SK-N-SH (cell line): ENCODE data around the gene PRR19. TPM values are rescaled to one million over a fixed set of nuclear protein-coding genes. Genes with fewer than 3 reads are reported as not detected.

Experiments
- CTCF ChIA-PET: fragments of 300-600, 350-600 bp; formaldehyde crosslinking; extraction: SDS; loops from one replicate; lab custom pipeline; 2021; lab: Yijun Ruan, JAX
- POLR2A ChIA-PET: fragments of 350-600 bp; sonication (Branson Sonifier 250); formaldehyde crosslinking; extraction: SDS; loops from one replicate; lab custom pipeline; 2020; ENCODE audit warnings: antibody characterized with exemption, inconsistent platforms; lab: Yijun Ruan, JAX
- DNase-seq: peaks from one replicate; pipeline ENCODE4 v3.0.0; 2012
- H2AFZ ChIP-seq: fragments of 200-600 bp; sonication (generic); 2 replicates; pipeline ENCODE4 v1.8.1; 2016; ENCODE audit warnings: antibody characterized with exemption, mild to moderate bottlenecking, low read depth
- H3F3A ChIP-seq: fragments of 200-600 bp; sonication (generic); replicated peaks from 2 replicates; pipeline ENCODE3; 2016; ENCODE audit warnings: antibody characterized with exemption, mild to moderate bottlenecking; ENCODE audit not compliant: insufficient read depth
- H3K27ac ChIP-seq, 2 experiments: fragments of 200-500 bp in 1 of 2; fragments of 200-600 bp in 1 of 2; sonication (Bioruptor generic) in 1 of 2; sonication (generic), shearing (Covaris generic) in 1 of 2; 2 replicates each; pipeline versions ENCODE4 v1.5.1 to v1.6.1; 2014 to 2016; ENCODE audit warnings: low read depth in 2 of 2, inconsistent platforms in 1 of 2, low read length in 1 of 2, mild to moderate bottlenecking in 1 of 2, mixed read lengths in 1 of 2
- H3K27me3 ChIP-seq: fragments of 200-600 bp; sonication (generic), shearing (Covaris generic); 2 replicates; pipeline ENCODE4 v1.6.1; 2016; ENCODE audit warnings: mixed run types; ENCODE audit not compliant: insufficient read depth
- H3K36me3 ChIP-seq, 2 experiments: fragments of 200-500 bp in 1 of 2; fragments of 200-600 bp in 1 of 2; sonication (Bioruptor generic) in 1 of 2; sonication (generic) in 1 of 2; replicated peaks in 1 of 2; 2 replicates each; pipeline versions ENCODE3 to v1.5.1; 2014 to 2016; ENCODE audit warnings: low read length in 1 of 2, mild to moderate bottlenecking in 1 of 2; ENCODE audit not compliant: insufficient read depth in 2 of 2, control insufficient read depth in 1 of 2
- H3K4me1 ChIP-seq, 2 experiments: fragments of 200-500 bp in 1 of 2; fragments of 200-600 bp in 1 of 2; sonication (Bioruptor generic) in 1 of 2; sonication (generic), shearing (Covaris generic) in 1 of 2; 2 replicates each; pipeline versions ENCODE4 v1.5.1 to v1.6.1; 2014 to 2016; ENCODE audit warnings: low read depth in 1 of 2, low read length in 1 of 2, mixed run types in 1 of 2; ENCODE audit not compliant: insufficient read depth in 2 of 2, control insufficient read depth in 1 of 2
- H3K4me2 ChIP-seq: fragments of 200-600 bp; sonication (generic), shearing (Covaris generic); 2 replicates; pipeline ENCODE4 v1.6.1; 2017; ENCODE audit warnings: mixed run types
- H3K4me3 ChIP-seq, 2 experiments: fragments of 200-500 bp in 1 of 2; fragments of 200-600 bp in 1 of 2; sonication (Bioruptor generic) in 1 of 2; sonication (generic), shearing (Covaris generic) in 1 of 2; 2 replicates each; pipeline versions ENCODE4 v1.5.1 to v1.8.1; 2014 to 2016; ENCODE audit warnings: low read depth in 2 of 2, inconsistent platforms in 1 of 2, low read length in 1 of 2, mild to moderate bottlenecking in 1 of 2, mixed read lengths in 1 of 2, moderate library complexity in 1 of 2
- H3K79me2 ChIP-seq: fragments of 200-600 bp; sonication (generic); 2 replicates; pipeline ENCODE4 v1.8.1; 2017; ENCODE audit warnings: mild to moderate bottlenecking; ENCODE audit not compliant: insufficient read depth
- H3K9ac ChIP-seq: fragments of 200-600 bp; sonication (generic); 2 replicates; pipeline ENCODE4 v1.6.1; 2017; ENCODE audit warnings: mixed run types
- H3K9me2 ChIP-seq: fragments of 200-600 bp; sonication (generic); 2 replicates; pipeline ENCODE4 v1.6.1; 2017; ENCODE audit warnings: mixed run types
- H3K9me3 ChIP-seq: fragments of 200-600 bp; sonication (generic); 2 replicates; pipeline ENCODE4 v1.6.1; 2017; ENCODE audit warnings: mixed run types, mild to moderate bottlenecking, moderate library complexity
- H4K20me1 ChIP-seq: fragments of 200-600 bp; sonication (generic); 2 replicates; pipeline ENCODE4 v1.6.1; 2017; ENCODE audit warnings: mild to moderate bottlenecking, mixed run types; ENCODE audit not compliant: insufficient read depth
- ELF1 ChIP-seq: IDR thresholded peaks from 2 replicates; pipeline ENCODE4 v1.4.0; 2012
- FOSL2 ChIP-seq: IDR thresholded peaks from 2 replicates; pipeline ENCODE4 v1.4.0; 2012; ENCODE audit warnings: low read depth, mild to moderate bottlenecking, moderate library complexity, borderline replicate concordance
- FOXJ3 ChIP-seq: sonication (generic); formaldehyde crosslinking; IDR thresholded peaks from 2 replicates; pipeline ENCODE4 v1.5.1; 2020; ENCODE audit warnings: mild to moderate bottlenecking, missing genetic modification reagents
- GABPA ChIP-seq: IDR thresholded peaks from 2 replicates; pipeline ENCODE4 v1.4.0; 2012; ENCODE audit warnings: low read depth, mild to moderate bottlenecking
- GATA2 ChIP-seq: sonication (generic); formaldehyde crosslinking; IDR thresholded peaks from 2 replicates; pipeline ENCODE4 v1.5.0; 2020; ENCODE audit warnings: mild to moderate bottlenecking, missing genetic modification reagents
- JUND ChIP-seq: IDR thresholded peaks from 2 replicates; pipeline ENCODE4 v1.4.0; 2012
- MXI1 ChIP-seq: IDR thresholded peaks from 2 replicates; pipeline ENCODE4 v1.6.1; 2012; ENCODE audit warnings: mild to moderate bottlenecking, low read depth, low read length, improper control_type of control experiment
- NRF1 ChIP-seq: IDR thresholded peaks from 2 replicates; pipeline ENCODE4 v1.6.1; 2012; ENCODE audit warnings: low read depth, mild to moderate bottlenecking, low read length
- POLR2AphosphoS5 ChIP-seq: IDR thresholded peaks from 2 replicates; pipeline ENCODE4 v1.6.1; 2012; ENCODE audit warnings: low read depth, low read length
- RCOR1 ChIP-seq: fragments of 150-350 bp; IDR thresholded peaks from 2 replicates; pipeline ENCODE4 v1.6.1; 2017; ENCODE audit warnings: antibody characterized with exemption, low read length
- RFX5 ChIP-seq: IDR thresholded peaks from 2 replicates; pipeline ENCODE4 v1.6.1; 2012; ENCODE audit warnings: mild to moderate bottlenecking, improper control_type of control experiment, low read length
- RXRA ChIP-seq: IDR thresholded peaks from 2 replicates; pipeline ENCODE4 v1.4.0; 2012; ENCODE audit warnings: low read depth, mild to moderate bottlenecking, borderline replicate concordance
- SIN3A ChIP-seq: IDR thresholded peaks from 2 replicates; pipeline ENCODE4 v1.6.1; 2012; ENCODE audit warnings: low read depth, mild to moderate bottlenecking, low read length, moderate library complexity, borderline replicate concordance
- TEAD4 ChIP-seq: IDR thresholded peaks from 2 replicates; pipeline ENCODE4 v1.4.0; 2012; ENCODE audit warnings: mild to moderate bottlenecking, borderline replicate concordance; ENCODE audit not compliant: insufficient read depth
- YY1 ChIP-seq: IDR thresholded peaks from 2 replicates; pipeline ENCODE4 v1.4.0; 2012; ENCODE audit warnings: low read depth, mild to moderate bottlenecking
- WGBS: methylation state at CpG from one replicate; pipeline ENCODE4 v1.1.6; 2017; ENCODE audit warnings: low lambda C conversion rate; 5-methylcytosine and 5-hydroxymethylcytosine counted together
- polyA plus RNA-seq, 3 experiments: library from polyadenylated mRNA; depleted of rRNA; stranded (reverse); fragments of >200 nt; gene quantifications; 2 replicates each; pipeline ENCODE4 v1.2.3, GENCODE V29; 2012
- TF ChIP-seq, protein P1 (sequence below): fragments of 150-350 bp; IDR thresholded peaks from 2 replicates; pipeline ENCODE4 v1.6.1; 2016; ENCODE audit warnings: mild to moderate bottlenecking, low read depth, low read length
- TF ChIP-seq, protein P2 (sequence below): fragments of 150-350 bp; IDR thresholded peaks from 2 replicates; pipeline ENCODE4 v1.6.1; 2017; ENCODE audit warnings: antibody characterized with exemption, low read length, low read depth, borderline replicate concordance
- TF ChIP-seq, protein P3 (sequence below): fragments of 200-600 bp; sonication (generic); IDR thresholded peaks from 2 replicates; pipeline ENCODE4 v1.6.1; 2017; ENCODE audit warnings: antibody characterized with exemption, mild to moderate bottlenecking, moderate library complexity
- TF ChIP-seq, protein P4 (sequence below): IDR thresholded peaks from 2 replicates; pipeline ENCODE4 v1.4.0; 2012; ENCODE audit warnings: low read depth, borderline replicate concordance
- TF ChIP-seq, protein P5 (sequence below): IDR thresholded peaks from 2 replicates; pipeline ENCODE4 v1.4.0; 2012; ENCODE audit warnings: low read depth, borderline replicate concordance

Gene PRR19
- polyA plus RNA-seq, 1 of the 3 experiments (the other 2 are of a cell fraction): 1.3 TPM

DNA sequence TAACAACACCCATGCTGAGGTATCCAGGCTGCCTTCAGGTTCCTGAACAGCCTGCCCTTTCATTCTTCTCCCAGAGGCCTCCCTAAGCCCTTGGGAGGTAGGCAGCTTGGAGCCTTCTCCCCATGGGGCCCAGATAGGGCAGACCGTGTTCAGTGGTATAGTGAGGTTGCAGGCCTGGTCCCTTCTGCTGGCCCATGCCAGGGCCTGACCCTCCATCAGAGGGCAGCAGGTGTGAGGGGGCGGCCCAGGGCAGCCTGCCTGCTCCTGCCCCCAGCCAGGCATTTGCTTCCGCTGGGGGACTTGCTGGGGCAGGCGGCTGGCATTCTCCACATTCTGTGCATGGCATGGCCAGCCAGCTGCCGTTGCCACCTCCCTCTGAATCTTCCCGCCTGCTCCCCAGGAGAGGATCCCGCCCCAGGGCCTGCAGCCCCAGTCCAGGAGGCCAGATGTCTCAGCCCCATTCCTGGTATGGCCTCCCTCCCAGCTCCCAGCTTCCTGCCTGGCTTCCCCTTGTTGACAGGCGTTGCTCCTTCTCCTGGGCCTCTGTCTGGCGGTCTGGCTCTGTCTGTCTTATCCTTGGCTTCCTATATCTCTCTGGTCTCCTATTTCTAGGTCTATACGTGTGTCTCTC is 24.0 kb upstream of the PRR19 start (continued):
- TF ChIP-seq, protein P1, sequence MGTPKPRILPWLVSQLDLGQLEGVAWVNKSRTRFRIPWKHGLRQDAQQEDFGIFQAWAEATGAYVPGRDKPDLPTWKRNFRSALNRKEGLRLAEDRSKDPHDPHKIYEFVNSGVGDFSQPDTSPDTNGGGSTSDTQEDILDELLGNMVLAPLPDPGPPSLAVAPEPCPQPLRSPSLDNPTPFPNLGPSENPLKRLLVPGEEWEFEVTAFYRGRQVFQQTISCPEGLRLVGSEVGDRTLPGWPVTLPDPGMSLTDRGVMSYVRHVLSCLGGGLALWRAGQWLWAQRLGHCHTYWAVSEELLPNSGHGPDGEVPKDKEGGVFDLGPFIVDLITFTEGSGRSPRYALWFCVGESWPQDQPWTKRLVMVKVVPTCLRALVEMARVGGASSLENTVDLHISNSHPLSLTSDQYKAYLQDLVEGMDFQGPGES: no peak
- TF ChIP-seq RFX5 (no peak), SIN3A (no peak), FOSL2 (no peak), FOXJ3 (CRISPR knock-in tag) (0 out of 2 replicates have a peak, but pooled peaks have one; percentile 45), JUND (no peak), POLR2AphosphoS5 (peak; percentile 35; the same call in 1 of the 2 replicates), GATA2 (CRISPR knock-in tag) (no peak), ELF1 (no peak), RXRA (no peak), RCOR1 (peak; percentile 60; the same call in 1 of the 2 replicates), YY1 (no peak)
- TF ChIP-seq, protein P2, sequence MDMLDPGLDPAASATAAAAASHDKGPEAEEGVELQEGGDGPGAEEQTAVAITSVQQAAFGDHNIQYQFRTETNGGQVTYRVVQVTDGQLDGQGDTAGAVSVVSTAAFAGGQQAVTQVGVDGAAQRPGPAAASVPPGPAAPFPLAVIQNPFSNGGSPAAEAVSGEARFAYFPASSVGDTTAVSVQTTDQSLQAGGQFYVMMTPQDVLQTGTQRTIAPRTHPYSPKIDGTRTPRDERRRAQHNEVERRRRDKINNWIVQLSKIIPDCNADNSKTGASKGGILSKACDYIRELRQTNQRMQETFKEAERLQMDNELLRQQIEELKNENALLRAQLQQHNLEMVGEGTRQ: no peak
- TF ChIP-seq, protein P3, sequence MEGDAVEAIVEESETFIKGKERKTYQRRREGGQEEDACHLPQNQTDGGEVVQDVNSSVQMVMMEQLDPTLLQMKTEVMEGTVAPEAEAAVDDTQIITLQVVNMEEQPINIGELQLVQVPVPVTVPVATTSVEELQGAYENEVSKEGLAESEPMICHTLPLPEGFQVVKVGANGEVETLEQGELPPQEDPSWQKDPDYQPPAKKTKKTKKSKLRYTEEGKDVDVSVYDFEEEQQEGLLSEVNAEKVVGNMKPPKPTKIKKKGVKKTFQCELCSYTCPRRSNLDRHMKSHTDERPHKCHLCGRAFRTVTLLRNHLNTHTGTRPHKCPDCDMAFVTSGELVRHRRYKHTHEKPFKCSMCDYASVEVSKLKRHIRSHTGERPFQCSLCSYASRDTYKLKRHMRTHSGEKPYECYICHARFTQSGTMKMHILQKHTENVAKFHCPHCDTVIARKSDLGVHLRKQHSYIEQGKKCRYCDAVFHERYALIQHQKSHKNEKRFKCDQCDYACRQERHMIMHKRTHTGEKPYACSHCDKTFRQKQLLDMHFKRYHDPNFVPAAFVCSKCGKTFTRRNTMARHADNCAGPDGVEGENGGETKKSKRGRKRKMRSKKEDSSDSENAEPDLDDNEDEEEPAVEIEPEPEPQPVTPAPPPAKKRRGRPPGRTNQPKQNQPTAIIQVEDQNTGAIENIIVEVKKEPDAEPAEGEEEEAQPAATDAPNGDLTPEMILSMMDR: no peak
- TF ChIP-seq, all 33 proteins: peak for 8

DNA sequence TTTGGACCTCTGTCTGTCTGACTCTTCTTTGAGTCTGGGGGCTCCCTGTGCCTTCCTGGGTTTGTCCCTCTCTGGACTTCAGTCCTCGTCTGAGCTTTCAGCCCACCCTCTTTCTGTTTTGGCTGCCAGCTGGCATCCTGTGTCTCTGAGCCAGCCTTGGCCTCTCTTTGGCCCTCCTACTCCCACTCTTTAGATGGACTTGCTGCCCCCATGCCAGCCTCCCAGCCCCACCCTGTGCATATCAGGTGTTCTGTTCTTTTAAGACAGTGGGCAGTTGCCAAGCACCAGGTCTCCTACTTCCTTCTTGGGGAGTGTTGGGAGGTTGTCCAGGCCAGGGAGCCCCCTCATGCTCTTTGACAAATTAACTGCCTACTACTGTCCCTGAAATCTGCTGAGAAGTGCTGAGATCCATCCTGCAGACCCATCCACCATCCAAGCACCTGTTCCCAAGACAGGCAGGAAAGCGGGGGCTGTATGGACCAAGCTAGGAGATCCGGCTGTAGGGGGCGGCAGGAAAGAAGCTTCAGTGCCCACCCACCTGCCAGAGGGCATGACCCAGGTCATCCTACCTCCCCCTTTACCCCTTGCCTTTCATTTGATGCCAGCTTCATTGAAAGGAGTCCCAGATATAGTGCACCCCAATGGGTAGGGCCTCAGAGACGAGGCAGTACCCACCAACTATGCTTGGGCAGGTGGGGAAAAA is 23.3 kb upstream of the PRR19 start:
- no peak for DNase-seq
- Histone ChIP-seq H4K20me1 (no peaks in the 10 kb centered on the region), H3K4me2 (peak overlapping the region; percentile 97), H3K79me2 (peaks cover 72% of the 10 kb centered on the region), H3F3A (peaks cover 53% of the 10 kb centered on the region), H3K4me3 (peak overlapping the region in 1 of 2 experiments; percentile 23; a peak in 1 of 4 replicates), H3K9me2 (no peaks in the 10 kb centered on the region), H3K36me3 (peaks cover 13 to 21% of the 10 kb centered on the region in 2 experiments), H3K27me3 (no peaks in the 10 kb centered on the region), H3K9me3 (no peaks in the 10 kb centered on the region), H2AFZ (no peak overlapping the region), H3K27ac (peak overlapping the region; percentile 93 to 96; a peak in 3 of 4 replicates), H3K9ac (peak overlapping the region; percentile 83; the same call in 1 of the 2 replicates), H3K4me1 (peaks cover 51 to 72% of the 10 kb centered on the region in 2 experiments)
- ChIA-PET CTCF (interaction anchor here (1.0 to 7.1 kb wide), 13 partner anchors 8 to 170 kb away, joined by 3 to 205 read pairs (median 4); partner anchors contain the start of genes DEDD2, ERF and GSK3A), POLR2A (interaction anchor here (0.9 to 4.2 kb wide), 5 partner anchors 9 to 35 kb away, joined by 3 to 35 read pairs (median 8); partner anchors contain the start of genes CIC, ERF and GSK3A)
- WGBS: 75% methylated on average over 4 of the region's 5 CpGs
- TF ChIP-seq GABPA: no peak
- TF ChIP-seq FOSL2: no peak
- no peak for TF ChIP-seq YY1
- no peak for TF ChIP-seq MXI1
- TF ChIP-seq TEAD4: no peak
- TF ChIP-seq, protein P4, sequence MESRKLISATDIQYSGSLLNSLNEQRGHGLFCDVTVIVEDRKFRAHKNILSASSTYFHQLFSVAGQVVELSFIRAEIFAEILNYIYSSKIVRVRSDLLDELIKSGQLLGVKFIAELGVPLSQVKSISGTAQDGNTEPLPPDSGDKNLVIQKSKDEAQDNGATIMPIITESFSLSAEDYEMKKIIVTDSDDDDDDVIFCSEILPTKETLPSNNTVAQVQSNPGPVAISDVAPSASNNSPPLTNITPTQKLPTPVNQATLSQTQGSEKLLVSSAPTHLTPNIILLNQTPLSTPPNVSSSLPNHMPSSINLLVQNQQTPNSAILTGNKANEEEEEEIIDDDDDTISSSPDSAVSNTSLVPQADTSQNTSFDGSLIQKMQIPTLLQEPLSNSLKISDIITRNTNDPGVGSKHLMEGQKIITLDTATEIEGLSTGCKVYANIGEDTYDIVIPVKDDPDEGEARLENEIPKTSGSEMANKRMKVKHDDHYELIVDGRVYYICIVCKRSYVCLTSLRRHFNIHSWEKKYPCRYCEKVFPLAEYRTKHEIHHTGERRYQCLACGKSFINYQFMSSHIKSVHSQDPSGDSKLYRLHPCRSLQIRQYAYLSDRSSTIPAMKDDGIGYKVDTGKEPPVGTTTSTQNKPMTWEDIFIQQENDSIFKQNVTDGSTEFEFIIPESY: no peak
- no peak for TF ChIP-seq NRF1
- no peak for TF ChIP-seq GATA2 (CRISPR knock-in tag)
- TF ChIP-seq, protein P3: no peak
- TF ChIP-seq, protein P5, sequence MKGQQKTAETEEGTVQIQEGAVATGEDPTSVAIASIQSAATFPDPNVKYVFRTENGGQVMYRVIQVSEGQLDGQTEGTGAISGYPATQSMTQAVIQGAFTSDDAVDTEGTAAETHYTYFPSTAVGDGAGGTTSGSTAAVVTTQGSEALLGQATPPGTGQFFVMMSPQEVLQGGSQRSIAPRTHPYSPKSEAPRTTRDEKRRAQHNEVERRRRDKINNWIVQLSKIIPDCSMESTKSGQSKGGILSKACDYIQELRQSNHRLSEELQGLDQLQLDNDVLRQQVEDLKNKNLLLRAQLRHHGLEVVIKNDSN: no peak
